NCI-H2107 (cell line): ENCODE measurements around the gene NHSL1.

Experiments used
- DNase-seq: peaks from one replicate; lab custom pipeline; 2025; lab: John Stamatoyannopoulos, UW

The NHSL1 gene

DNA sequence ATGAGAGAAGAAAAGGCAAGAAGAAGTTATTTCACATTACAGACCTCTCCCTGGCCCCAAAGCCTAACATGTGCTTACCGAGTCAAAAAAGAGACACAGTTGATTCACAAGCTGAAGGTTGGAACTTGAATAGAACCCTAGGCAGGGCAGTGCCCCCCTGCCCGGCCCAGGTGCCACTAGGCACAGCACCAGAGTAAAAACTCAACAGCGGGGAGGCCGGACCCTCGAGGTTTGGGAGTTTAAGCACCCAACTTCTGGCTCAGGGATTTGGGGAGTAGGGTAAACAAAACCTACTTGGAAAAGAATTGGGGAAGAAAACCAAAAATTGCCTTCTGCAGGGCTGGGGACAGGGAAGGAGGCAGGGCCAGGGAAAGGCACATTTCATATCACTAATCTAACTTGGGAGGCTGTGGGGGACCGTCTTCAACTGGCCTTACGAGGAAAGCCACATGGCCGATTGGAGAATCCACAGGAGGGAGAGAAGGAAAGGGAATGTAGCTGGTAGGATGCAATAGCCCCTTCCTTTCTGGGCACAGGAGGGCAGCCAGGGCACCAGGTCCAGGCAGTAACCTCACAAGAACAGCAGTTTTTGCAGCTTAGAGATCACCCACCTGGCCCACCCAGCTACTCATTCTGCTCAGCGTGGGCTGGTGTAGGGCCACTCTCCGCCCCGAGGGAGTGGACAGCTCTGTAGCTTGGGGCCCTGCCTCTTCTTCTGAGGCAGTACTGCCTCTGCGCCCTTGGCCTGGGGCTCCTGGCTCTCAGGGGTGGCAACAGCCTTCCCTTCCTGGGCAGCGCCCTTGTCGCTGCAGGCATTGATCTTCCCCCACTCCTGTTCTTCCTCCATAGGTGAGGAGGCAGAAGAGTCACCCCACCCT, 97.1 kb downstream of the NHSL1 start:
- no peak for DNase-seq

DNA sequence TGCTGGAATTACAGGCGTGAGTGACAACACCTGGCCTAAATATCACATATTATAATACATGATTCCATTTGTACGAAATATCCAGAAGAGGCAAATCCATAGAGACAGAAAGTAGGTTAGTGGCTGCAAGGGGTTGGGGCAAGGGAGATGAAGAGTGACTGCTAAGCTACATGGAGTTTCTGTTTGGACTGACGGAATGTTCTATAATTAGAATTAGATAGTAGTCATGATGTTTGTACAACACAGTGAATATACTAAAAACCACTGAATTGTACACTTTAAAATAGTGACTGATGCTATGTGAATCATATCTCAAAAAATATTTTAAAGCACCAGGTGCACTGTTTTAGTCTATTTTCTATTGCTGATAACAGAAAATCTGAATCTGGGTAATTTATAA, 99.0 kb downstream of the NHSL1 start:
- DNase-seq: no peak

DNA sequence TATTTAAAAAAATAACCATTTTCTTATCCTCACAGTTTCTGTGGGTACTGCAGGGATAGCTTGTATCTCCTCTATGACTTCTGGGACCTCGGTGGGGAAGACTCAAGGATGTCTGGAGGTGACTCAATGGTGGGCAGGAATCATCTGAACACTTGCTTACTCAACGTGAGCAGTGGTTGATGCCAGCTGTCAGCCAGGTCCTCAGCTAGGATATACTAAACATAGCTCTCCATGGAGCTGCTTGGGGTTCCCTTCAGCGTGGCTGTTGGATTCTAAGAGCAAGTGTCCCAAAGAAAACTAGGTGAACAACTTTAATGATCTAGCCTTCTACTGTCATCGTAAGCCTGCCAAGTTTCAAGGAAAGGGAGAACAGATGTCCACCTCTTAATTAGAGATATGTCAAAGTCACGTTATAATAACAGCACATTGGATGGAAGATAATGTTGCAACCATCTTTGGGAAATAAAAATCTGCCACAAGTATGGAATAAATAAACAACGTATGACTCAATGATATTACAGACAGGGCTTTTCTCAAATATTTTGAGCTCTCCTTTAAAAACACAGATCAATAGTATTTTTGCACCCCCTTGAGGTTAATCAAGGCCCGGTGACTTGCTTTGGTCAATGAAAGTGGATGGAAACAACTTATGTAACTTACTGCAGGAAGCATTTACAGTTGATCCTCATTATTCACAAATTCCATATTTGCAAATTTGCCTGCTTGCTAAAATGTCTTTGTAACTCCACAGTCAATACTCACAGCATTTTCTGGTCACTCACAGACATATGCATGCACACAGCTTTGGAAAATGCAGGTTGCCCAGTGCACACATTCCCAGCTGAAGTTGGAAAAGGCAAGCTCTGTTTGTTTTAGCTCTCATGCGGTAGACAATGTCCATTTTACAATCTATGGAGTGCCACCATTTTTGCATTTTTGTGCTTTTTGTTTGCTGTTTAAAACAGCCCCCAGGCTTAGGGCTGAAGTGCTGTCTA, 101.9 kb downstream of the NHSL1 start:
- no peak for DNase-seq

DNA sequence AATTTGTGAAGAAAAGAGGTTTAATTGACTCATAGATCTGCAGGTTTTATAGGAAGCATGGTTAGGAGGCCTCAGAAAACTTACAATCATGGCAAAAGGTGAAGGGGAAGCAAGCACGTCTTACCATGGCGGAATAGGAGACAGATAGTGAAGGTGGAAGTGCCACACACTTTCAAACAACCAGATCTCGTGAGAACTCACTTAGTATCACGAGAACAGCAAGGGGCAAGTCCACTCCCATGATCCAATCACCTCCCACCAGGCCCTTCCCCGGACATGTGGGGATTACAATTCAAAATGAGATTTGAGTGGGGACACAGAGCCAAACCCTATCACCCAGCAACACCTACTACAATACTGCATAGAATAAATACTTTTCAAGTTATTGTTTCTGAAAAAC, 102.6 kb downstream of the NHSL1 start:
- DNase-seq: no peak

DNA sequence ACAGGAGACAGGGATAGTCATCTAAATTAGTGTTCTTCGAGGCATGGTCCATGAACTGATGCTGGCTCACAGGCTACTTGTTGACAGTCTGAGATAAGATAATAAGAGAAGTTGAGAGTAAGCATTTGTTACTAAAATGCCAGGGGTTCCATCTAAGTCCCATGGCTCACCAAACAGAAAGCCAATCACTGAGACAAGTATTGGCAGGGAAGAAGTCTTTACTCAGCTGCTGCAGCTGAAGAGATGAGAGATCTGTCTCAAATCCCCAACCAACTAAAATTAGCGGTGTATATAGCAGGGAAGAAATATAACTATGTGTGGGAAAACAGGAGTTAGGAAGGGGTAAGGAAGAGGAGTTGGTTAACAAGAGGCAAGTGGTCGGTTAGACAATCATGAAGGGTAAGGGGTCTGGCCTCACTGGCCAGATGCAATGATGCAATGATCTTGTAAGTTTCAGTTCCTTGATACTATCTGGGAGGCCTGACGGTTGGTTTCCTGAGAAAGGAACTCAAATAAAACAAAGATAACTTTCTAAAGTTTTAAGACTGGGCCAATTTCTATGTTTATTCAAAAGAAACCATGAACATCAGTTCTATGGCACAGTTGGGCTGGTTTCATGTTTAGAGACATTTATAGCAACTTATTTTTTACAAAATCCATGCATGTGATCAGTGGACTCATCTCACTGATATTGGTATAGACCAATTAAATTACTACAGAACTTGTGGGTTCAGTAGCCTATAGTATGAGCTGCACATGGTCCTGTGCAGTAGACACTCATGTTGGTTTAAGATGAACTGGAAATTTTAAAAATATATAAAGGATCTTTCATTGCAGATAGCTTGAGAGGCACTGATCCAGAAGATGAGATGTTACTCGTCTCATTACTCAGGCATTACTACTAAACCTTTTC, 105.2 kb downstream of the NHSL1 start:
- DNase-seq: no peak

DNA sequence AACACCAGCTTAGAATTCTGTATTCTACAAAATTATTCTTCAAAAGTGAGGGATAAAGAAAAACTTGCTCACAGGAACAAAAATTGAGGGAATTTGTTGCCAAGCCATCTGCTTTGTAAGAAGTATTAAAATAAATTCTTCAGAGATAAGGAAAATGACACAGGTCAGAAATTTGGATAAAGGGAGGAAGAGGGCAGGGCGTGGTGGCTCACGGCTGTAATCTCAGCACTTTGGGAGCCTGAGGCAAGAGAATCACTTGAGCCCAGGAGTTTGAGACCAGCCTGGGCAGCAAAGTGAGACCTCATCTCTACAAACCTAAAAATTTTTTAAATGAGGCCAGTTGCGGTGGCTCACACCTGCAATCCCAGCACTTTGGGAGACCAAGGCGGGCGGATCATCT, 109.7 kb downstream of the NHSL1 start:
- no peak for DNase-seq

DNA sequence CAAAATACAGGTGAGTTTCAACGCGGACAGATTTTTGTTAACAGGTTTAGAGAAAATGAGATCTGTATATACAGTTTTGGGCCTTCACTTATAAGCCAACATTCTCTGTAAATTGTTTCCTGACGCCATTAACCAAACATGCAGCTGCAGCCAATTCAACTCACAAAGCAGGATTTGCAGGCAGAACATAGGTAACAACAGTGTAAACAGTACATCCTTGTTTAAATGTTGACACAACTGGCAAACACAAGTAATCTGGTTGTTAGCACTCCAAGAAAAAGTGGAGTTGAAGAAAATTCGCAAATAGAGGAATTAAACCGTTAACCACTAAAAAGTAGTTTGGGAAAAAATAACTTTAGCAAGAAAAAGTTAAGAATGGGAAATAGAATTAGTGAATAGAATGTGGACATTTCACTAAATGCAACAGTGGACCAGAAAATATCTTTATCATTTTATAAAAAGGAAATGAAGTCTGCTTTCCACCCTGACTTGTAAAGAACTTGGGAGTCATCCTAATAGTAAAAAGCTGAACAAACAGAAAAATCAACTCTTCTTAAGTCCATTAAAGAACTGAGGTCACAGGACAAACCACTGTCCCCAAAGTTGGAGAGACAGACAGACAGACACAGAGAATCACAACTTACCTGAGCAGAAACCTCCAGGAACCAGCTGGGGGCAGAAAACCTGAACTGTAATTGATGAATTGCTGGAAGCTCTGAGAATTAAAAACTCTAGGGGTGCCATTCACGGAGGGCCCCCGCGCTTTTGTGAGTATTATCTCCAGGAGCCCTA, 111.5 kb downstream of the NHSL1 start:
- DNase-seq: no peak

DNA sequence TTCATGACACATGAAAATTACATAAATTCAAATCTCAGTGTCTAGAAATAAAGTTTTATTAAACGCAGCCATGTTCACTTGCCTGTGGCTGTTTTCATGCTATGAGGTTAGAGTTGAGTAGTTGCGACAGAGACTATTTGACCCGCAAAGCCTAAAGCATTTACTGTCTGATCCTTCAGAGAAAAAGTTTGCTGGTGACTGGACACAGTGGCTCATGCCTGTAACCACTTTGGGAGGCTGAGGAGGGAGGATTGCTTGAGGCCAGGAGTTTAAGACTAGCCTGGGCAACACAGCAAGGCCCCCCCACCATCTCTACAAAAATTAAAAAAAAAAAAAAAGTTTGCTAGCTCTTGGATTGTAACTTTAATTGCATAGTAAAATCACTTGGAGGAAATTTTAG, 112.4 kb downstream of the NHSL1 start:
- no peak for DNase-seq

DNA sequence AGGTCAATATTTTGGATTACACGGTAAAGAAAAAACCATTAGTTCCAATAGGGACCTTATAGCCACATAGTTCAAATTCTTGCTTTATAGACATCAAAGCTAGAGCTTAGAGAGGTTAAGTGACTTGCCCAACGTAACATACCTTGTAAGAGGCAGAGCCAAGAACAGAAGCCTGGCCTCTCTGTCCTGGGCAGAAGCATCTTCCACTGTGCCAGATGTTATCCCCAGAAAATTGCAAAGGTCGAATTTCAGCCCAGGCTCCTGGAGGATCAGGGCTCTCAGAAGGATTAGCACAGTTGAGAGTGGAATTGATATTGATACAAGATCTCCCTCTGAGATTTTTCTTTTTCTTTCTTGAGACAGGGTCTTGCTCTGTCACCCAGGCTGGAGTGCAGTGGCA, 115.5 kb downstream of the NHSL1 start:
- DNase-seq: no peak

DNA sequence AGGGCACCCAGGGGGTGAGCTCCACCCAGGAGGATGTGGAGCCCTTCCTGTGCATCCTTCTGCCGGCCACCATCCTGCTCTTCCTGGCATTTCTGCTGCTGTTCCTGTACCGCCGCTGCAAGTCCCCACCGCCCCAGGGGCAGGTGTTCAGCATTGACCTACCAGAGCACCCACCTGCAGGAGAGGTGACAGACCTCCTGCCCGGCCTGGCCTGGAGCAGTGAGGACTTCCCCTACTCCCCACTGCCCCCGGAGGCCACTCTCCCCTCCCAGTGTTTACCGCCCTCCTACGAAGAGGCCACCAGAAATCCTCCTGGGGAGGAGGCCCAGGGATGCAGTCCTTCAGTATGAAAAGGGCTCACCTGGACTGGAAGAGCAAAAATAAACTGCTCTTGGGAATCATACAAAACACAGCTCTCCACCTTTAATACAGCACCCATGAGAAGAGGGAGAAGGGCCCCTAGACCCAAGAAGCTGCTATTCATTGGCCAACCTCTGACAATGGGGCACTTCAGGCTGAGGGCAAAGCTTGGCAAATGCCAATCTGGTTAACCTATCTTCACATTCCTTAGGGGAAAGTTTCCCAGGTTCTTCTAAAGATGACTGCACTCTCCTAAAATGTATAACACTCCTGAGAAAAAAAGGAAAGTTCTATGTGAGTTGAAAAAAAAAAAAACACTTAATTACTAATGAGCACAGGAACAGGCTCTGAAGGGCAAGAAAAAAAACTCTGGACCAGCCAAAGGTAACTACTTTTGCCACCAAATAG, 116.6 kb downstream of the NHSL1 start:
- no peak for DNase-seq

DNA sequence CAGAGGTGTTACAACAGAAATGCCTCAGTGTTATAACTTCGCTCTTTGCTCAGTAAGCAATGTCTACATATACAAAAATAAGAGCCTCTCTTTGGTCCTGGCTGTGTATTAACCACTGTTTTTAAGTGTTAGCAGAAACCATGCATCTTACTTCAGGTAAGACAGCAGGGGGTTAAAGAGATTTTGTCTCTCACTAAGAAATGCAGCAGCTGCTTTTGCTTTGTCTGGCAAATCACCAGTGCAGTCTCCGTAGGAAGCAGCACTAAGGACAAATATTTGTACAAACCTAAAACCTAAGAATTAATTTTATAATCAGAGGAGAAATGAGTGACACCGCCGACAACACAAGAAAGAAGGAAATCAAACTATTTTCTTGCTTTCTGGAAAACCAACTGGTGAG, 120.8 kb downstream of the NHSL1 start:
- DNase-seq: no peak

DNA sequence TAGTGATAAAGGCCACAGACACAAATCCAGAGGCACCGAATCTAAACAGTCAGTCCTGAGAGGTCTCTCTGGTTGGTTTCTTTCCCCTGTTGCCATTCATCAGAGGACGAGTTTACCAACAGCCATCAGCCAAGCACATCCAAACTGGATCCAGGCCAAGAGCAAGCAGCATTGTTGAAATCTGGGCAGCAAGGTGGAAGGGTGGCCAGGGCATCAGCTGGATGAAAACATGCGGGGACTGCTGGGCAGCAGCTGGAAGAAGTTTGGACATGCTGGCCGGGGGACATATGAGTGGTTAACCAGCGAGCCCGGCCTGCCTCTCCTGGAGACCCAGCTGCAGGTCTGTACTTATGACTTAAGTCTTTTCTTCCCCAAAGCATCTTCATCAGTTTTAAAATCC, 121.5 kb downstream of the NHSL1 start, which contains the start of gene SMIM28:
Gene SMIM28, plus strand, starts transcription at position 62 of the 400 bp plus-strand sequence. Its CDS starts 168 bp downstream, at position 230.
- DNase-seq: no peak

DNA sequence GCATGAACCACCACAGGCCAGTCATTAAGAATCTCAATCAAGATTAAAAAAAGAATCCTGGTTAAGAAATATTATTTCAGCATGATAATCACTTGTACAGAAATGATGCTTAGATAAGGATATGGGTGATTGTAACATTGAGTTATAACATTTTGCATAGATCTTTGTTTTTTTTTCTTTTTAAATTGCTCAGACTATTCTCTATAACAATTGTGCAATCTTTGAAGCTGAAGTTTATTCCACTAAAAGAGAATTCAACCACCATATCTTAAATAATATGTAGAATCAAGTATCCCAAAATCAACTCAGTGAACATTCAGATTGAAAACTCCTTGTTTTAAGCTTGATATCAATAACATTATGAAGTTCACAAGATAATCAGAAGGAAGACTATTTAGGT, 122.3 kb downstream of the NHSL1 start:
- DNase-seq: no peak

DNA sequence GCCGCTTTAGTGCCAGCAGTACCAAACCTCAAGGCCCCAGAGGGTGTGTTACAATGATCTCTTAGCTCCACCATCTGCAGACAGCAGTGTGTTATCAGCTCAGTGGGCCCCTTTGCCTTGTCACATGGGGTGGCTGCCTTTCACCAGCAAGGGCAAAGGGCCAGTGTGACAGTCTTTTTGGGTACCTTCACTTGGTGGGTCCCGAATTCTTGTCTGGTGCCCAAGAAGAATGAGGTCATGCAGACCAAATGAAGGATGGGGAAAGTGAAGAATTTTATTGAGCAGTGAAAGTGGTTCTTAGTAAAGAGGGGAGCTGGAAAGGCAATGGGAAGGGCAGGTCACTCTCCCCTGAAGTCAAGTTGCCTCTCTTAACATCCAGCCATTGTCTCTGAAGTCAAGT, 124.5 kb downstream of the NHSL1 start:
- DNase-seq: no peak

DNA sequence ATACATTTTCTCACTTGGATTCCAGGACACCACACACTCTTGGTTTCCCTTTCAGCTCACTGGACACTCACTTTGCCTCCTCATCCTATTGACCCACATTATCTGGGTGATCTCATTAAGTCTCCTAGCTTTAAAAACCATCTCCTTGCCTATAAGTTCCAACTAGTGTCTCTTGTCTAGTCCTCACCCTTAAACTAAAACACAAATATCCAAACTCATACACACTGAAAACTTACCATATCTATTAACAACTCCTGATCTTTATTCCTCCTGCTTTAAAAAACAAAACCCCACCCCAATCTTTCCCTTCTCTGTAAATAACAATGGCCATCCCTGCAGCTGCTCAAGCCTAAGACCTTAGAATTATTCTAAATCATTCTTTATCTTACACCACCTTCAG, 125.1 kb downstream of the NHSL1 start:
- no peak for DNase-seq

DNA sequence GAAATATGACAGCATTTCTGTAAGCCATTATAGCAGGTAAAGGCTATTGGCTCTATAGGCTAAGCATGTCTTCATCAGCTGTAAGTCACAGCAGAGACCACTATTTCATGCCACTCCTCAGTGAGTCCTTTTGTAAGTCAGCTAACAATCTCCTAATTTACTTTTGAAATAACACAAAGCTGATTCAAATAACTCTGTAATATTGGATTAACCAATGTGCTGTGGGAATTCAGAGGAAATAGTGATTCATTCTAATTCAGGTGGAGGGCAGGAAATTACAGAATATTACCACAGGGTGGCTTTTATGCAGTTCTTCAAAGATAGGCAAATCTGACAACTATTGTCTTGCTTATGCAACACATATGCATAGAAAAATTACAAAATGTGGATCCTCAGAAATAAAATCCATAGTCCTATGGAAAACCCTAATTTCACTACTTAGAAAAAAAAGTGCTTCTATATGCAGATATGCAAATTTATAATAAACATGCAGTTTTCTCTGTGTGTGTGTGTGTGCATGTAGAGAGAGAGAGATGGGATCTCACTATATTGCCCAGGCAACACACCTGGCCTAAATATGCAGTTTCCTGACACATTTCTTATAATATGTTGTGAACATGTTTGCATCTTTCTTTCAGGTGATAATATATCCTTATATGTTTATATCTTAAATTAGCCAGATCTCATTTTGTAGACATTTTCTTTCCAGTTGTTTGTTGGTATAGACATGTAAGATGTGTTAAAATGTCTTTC, 126.4 kb downstream of the NHSL1 start:
- DNase-seq: no peak
